Cerebellar cortex (tissue), 1 donor: ENCODE data around the gene KIF21A.

Experiments
- DNase-seq: peaks from one replicate; pipeline ENCODE4 v3.0.0-alpha.2; 2015; ENCODE audit warnings: low spot score

KIF21A gene

GRCh38 chr12:39275846-39276245 is 167.1 kb downstream of the KIF21A start:
- no peak for DNase-seq

GRCh38 chr12:39272871-39273655 is 169.9 kb downstream of the KIF21A start:
- DNase-seq, result peak; percentile 30

GRCh38 chr12:39269492-39269891 is 173.4 kb downstream of the KIF21A start:
- DNase-seq, result no peak

- no peak for DNase-seq
These were observed 175.0 kb downstream of the KIF21A start for GRCh38 chr12:39267886-39268285.

- DNase-seq, result no peak
These were observed 190.3 kb downstream of the KIF21A start for GRCh38 chr12:39252628-39253027.
